Duodenal mucosa (tissue), 2 donors: ENCODE measurements around the gene ADORA2B.

Source experiments
- H3K27ac ChIP-seq: one replicate; pipeline ENCODE4 v1.7.0; 2013; ENCODE audit warnings: low read depth, low read length
- H3K27me3 ChIP-seq, 2 donors: one replicate each; pipeline ENCODE4 v1.7.0; 2013; ENCODE audit warnings: low read length in 2 of 2, control low read depth in 1 of 2; ENCODE audit not compliant: insufficient read depth in 2 of 2, control insufficient read depth in 1 of 2
- H3K36me3 ChIP-seq, 2 donors: one replicate each; pipeline ENCODE4 v1.7.0; 2013; ENCODE audit warnings: low read length in 2 of 2, control low read depth in 1 of 2; ENCODE audit not compliant: insufficient read depth in 2 of 2, control insufficient read depth in 1 of 2
- H3K4me1 ChIP-seq, 2 donors: one replicate each; pipeline ENCODE4 v1.7.0; 2013; ENCODE audit warnings: low read length in 2 of 2, control low read depth in 1 of 2; ENCODE audit not compliant: insufficient read depth in 2 of 2, control insufficient read depth in 1 of 2
- H3K4me3 ChIP-seq, 2 donors: one replicate each; pipeline ENCODE4 v1.7.0; 2013; ENCODE audit warnings: low read length in 2 of 2, low read depth in 1 of 2
- H3K9ac ChIP-seq, 2 donors: one replicate each; pipeline ENCODE4 v1.7.0; 2013; ENCODE audit warnings: low read length in 2 of 2, low read depth in 1 of 2
- H3K9me3 ChIP-seq, 2 donors: one replicate each; pipeline ENCODE4 v1.7.0; 2013; ENCODE audit warnings: low read length in 2 of 2, control low read depth in 1 of 2; ENCODE audit not compliant: control insufficient read depth in 1 of 2

Gene ADORA2B

GRCh38 chr17:16001226-16001897 lies 56.4 kb downstream of the ADORA2B start:
- Histone ChIP-seq H3K36me3 (peaks cover 33 to 50% of the 10 kb centered on the region in 2 donors), H3K4me1 (peaks cover 10 to 17% of the 10 kb centered on the region in 2 donors), H3K27me3 (no peaks in the 10 kb centered on the region), H3K4me3 (peak overlapping the region; percentile 86 to 91), H3K9ac (peak overlapping the region in 1 of 2 donors; percentile 88), H3K9me3 (peaks cover 0 to 14% of the 10 kb centered on the region in 2 donors), H3K27ac (no peak overlapping the region)

- Histone ChIP-seq H3K9me3 (peaks cover 0 to 14% of the 10 kb centered on the region in 2 donors), H3K4me3 (no peak overlapping the region), H3K9ac (no peak overlapping the region), H3K4me1 (peaks cover 10 to 17% of the 10 kb centered on the region in 2 donors), H3K27me3 (no peaks in the 10 kb centered on the region), H3K36me3 (peaks cover 38 to 64% of the 10 kb centered on the region in 2 donors), H3K27ac (no peak overlapping the region)
Measured at GRCh38 chr17:16002708-16003260, 57.9 kb downstream of the ADORA2B start.

GRCh38 chr17:16003841-16004240 lies 58.9 kb downstream of the ADORA2B start:
- Histone ChIP-seq H3K4me3 (no peak overlapping the region), H3K27me3 (no peaks in the 10 kb centered on the region), H3K4me1 (peaks cover 10 to 13% of the 10 kb centered on the region in 2 donors), H3K9ac (no peak overlapping the region), H3K36me3 (peaks cover 47 to 75% of the 10 kb centered on the region in 2 donors), H3K27ac (no peak overlapping the region), H3K9me3 (peaks cover 0 to 14% of the 10 kb centered on the region in 2 donors)

GRCh38 chr17:16005636-16006035 lies 60.7 kb downstream of the ADORA2B start:
- Histone ChIP-seq H3K9ac (no peak overlapping the region), H3K27ac (no peak overlapping the region), H3K4me3 (no peak overlapping the region), H3K36me3 (peaks cover 47 to 75% of the 10 kb centered on the region in 2 donors), H3K27me3 (no peaks in the 10 kb centered on the region), H3K4me1 (peaks cover 7 to 10% of the 10 kb centered on the region in 2 donors), H3K9me3 (peaks cover 0 to 14% of the 10 kb centered on the region in 2 donors)

GRCh38 chr17:16007439-16007838 lies 62.5 kb downstream of the ADORA2B start:
- peaks cover 0 to 2% of the 10 kb centered on the region in 2 donors for H3K9me3 ChIP-seq
- H3K36me3 ChIP-seq, result peaks cover 40 to 66% of the 10 kb centered on the region in 2 donors
- H3K27ac ChIP-seq, result no peak overlapping the region
- H3K9ac ChIP-seq, result no peak overlapping the region
- no peak overlapping the region for H3K4me3 ChIP-seq
- H3K27me3 ChIP-seq, result no peaks in the 10 kb centered on the region
- peaks cover 4 to 6% of the 10 kb centered on the region in 2 donors for H3K4me1 ChIP-seq

- peaks cover 4 to 6% of the 10 kb centered on the region in 2 donors for H3K4me1 ChIP-seq
- peaks cover 4 to 19% of the 10 kb centered on the region in 2 donors for H3K36me3 ChIP-seq
- H3K27ac ChIP-seq, result no peak overlapping the region
Measured at GRCh38 chr17:16013943-16014407, 69.0 kb downstream of the ADORA2B start.

GRCh38 chr17:16019347-16019746 lies 74.4 kb downstream of the ADORA2B start:
- Histone ChIP-seq H3K9me3 (no peaks in the 10 kb centered on the region), H3K9ac (no peak overlapping the region), H3K27me3 (no peaks in the 10 kb centered on the region), H3K27ac (no peak overlapping the region), H3K4me3 (no peak overlapping the region), H3K4me1 (no peaks in the 10 kb centered on the region), H3K36me3 (peaks cover 12 to 43% of the 10 kb centered on the region in 2 donors)

More at GRCh38 chr17:16013943-16014407, 69.0 kb downstream of the ADORA2B start:
- H3K4me3 ChIP-seq, result no peak overlapping the region
- H3K27me3 ChIP-seq, result no peaks in the 10 kb centered on the region
- no peaks in the 10 kb centered on the region for H3K9me3 ChIP-seq
- no peak overlapping the region for H3K9ac ChIP-seq

GRCh38 chr17:16023881-16024280 lies 79.0 kb downstream of the ADORA2B start:
- no peak overlapping the region for H3K27ac ChIP-seq

GRCh38 chr17:16025202-16025601 lies 80.3 kb downstream of the ADORA2B start:
- H3K27me3 ChIP-seq, result no peaks in the 10 kb centered on the region
- H3K9ac ChIP-seq, result no peak overlapping the region
- H3K4me1 ChIP-seq, result no peaks in the 10 kb centered on the region
- no peak overlapping the region for H3K4me3 ChIP-seq
- no peaks in the 10 kb centered on the region for H3K9me3 ChIP-seq
- no peak overlapping the region for H3K27ac ChIP-seq
- H3K36me3 ChIP-seq, result peaks cover 39 to 84% of the 10 kb centered on the region in 2 donors

More at GRCh38 chr17:16023881-16024280, 79.0 kb downstream of the ADORA2B start:
- peaks cover 45 to 78% of the 10 kb centered on the region in 2 donors for H3K36me3 ChIP-seq
- no peaks in the 10 kb centered on the region for H3K4me1 ChIP-seq
- H3K9ac ChIP-seq, result no peak overlapping the region
- H3K9me3 ChIP-seq, result no peaks in the 10 kb centered on the region
- no peak overlapping the region for H3K4me3 ChIP-seq
- no peaks in the 10 kb centered on the region for H3K27me3 ChIP-seq
